ENCODE data around the gene ALOX12B.
"Not testable (repeated sequence)": the region's sequence is repeated elsewhere in the genome, so short reads cannot be mapped to it uniquely, and the experiment has no call there.

ALOX12B gene

GRCh38 chr17:8118769-8119580 lies 31.5 kb upstream of the ALOX12B start:
- DNase-seq, result peak; percentile 88

GRCh38 chr17:8117980-8118768 lies 30.7 kb upstream of the ALOX12B start, which contains the start of gene ALOXE3:
Gene ALOXE3 (minus strand): TSS chr17:8118514. CDS start chr17:8117990, 524 bp downstream.
- DNase-seq, result peak; percentile 44

- no peak for DNase-seq
These were observed 30.0 kb upstream of the ALOX12B start for GRCh38 chr17:8117367-8117979.

GRCh38 chr17:8116776-8117175 lies 29.3 kb upstream of the ALOX12B start:
- no peak for DNase-seq

- DNase-seq, result no peak
These were observed 23.4 kb upstream of the ALOX12B start for GRCh38 chr17:8110907-8111306.

GRCh38 chr17:8110456-8110804 lies 22.9 kb upstream of the ALOX12B start:
- no peak for DNase-seq

GRCh38 chr17:8109661-8110455 lies 22.3 kb upstream of the ALOX12B start:
- DNase-seq, result no peak

GRCh38 chr17:8108972-8109660 lies 21.6 kb upstream of the ALOX12B start:
- no peak for DNase-seq

GRCh38 chr17:8106980-8107379 lies 19.5 kb upstream of the ALOX12B start:
- DNase-seq, result not testable (repeated sequence)

- DNase-seq, result peak; percentile 42
These were observed 18.5 kb upstream of the ALOX12B start for GRCh38 chr17:8105957-8106398.

- no peak for DNase-seq
These were observed 17.4 kb upstream of the ALOX12B start for GRCh38 chr17:8104911-8105310.

GRCh38 chr17:8103549-8103948 lies 16.0 kb upstream of the ALOX12B start:
- no peak for DNase-seq

GRCh38 chr17:8101721-8102120 lies 14.2 kb upstream of the ALOX12B start:
- no peak for DNase-seq

GRCh38 chr17:8100763-8101162 lies 13.2 kb upstream of the ALOX12B start:
- no peak for DNase-seq

- DNase-seq, result no peak
These were observed 12.6 kb upstream of the ALOX12B start for GRCh38 chr17:8100111-8100510.

GRCh38 chr17:8096541-8096940 lies 9.0 kb upstream of the ALOX12B start:
- DNase-seq, result no peak

GRCh38 chr17:8095361-8095760 lies 7.8 kb upstream of the ALOX12B start:
- DNase-seq, result no peak

GRCh38 chr17:8091033-8091687 lies 3.6 kb upstream of the ALOX12B start:
- DNase-seq, result peak; percentile 22

- no peak for DNase-seq
These were observed 2.2 kb upstream of the ALOX12B start for GRCh38 chr17:8089728-8090127.

- DNase-seq, result no peak
These were observed 375 bp upstream of the ALOX12B start for GRCh38 chr17:8087952-8088230.

GRCh38 chr17:8084250-8084649 lies 3.3 kb downstream of the ALOX12B start:
- DNase-seq, result no peak

- no peak for DNase-seq
These were observed 5.2 kb downstream of the ALOX12B start for GRCh38 chr17:8082292-8082691.
